Sigmoid colon (tissue), 4 donors: ENCODE results near the gene STOX1.

Experiments
- CTCF ChIP-seq, 4 experiments: fragments of 450-650 bp in 3 of 4; fragments of 200-600 bp in 1 of 4; IDR thresholded peaks; one replicate each; pipeline ENCODE4 v1.5.1; 2016 to 2019; ENCODE audit warnings: antibody characterized with exemption in 4 of 4, mild to moderate bottlenecking in 3 of 4, moderate library complexity in 2 of 4
- POLR2AphosphoS5 ChIP-seq, 4 donors: sonication (generic); formaldehyde crosslinking; IDR thresholded peaks; one replicate each; pipeline ENCODE4 v1.6.1; 2017; ENCODE audit warnings: antibody characterized with exemption in 4 of 4

- no peak for TF ChIP-seq POLR2AphosphoS5 (IDR thresholded peaks at IDR 0.05)
- no peak for TF ChIP-seq CTCF (IDR thresholded peaks at IDR 0.05)
Measured at GRCh38 chr10:68878496-68878895, 51.2 kb downstream of the STOX1 start.
